HCT116 (cell line): ENCODE data around the gene ENPP3. TPM values are rescaled to one million over a fixed set of nuclear protein-coding genes. Genes with fewer than 3 reads are reported as not detected.

Experiments used
- ATAC-seq: fragments of 200-7000 bp; cut with Tn5 transposase; 2 replicates; pipeline ENCODE4 v1.9.1; 2020; ENCODE audit warnings: mild to moderate bottlenecking, moderate library complexity
- BruUV-seq: library from RNA; stranded (reverse); fragments of 400-500 nt; replicated peaks from 2 replicates; lab custom pipeline; 2021; lab: Mats Ljungman, UMichigan
- CTCF ChIA-PET: fragments of 300-600 bp; sonication (Branson Sonifier 250); formaldehyde crosslinking; loops from one replicate; lab custom pipeline; 2021; ENCODE audit warnings: antibody characterized with exemption; lab: Charles Lee
- POLR2A ChIA-PET: fragments of 300-600, 350-600 bp; sonication (Branson Sonifier 250); formaldehyde crosslinking; loops from one replicate; lab custom pipeline; 2021; ENCODE audit warnings: antibody characterized with exemption; lab: Charles Lee
- RAD21 ChIA-PET, 2 experiments: fragments of 300-600 bp; sonication (Branson Sonifier 250); formaldehyde crosslinking; loops; one replicate each; lab custom pipeline; 2023; ENCODE audit warnings: low total read pairs in 2 of 2; ENCODE audit not compliant: uncharacterized antibody in 2 of 2, unreplicated experiment in 2 of 2, low non-redundant PET in 1 of 2; lab: Charles Lee
- DNase-seq: peaks from one replicate; pipeline ENCODE4 v3.0.0-alpha.2; 2010; ENCODE audit warnings: low read depth, low spot score
- H2AFZ ChIP-seq: fragments of 200-600 bp; shearing (Covaris generic), sonication (generic); 2 replicates; pipeline ENCODE4 v1.6.1; 2017; ENCODE audit warnings: low read depth, mixed run types, mixed read lengths, antibody characterized with exemption, low read length; ENCODE audit not compliant: poor library complexity, severe bottlenecking
- H3K27ac ChIP-seq: 2 replicates; pipeline ENCODE4 v1.5.1; 2012; ENCODE audit warnings: low read depth, low read length
- H3K27me3 ChIP-seq: fragments of 200-600 bp; sonication (generic); 2 replicates; pipeline ENCODE4 v1.6.1; 2016; ENCODE audit warnings: mixed run types, low read length, mixed read lengths; ENCODE audit not compliant: insufficient read depth
- H3K36me3 ChIP-seq, 2 experiments: fragments of 200-500 bp in 1 of 2; fragments of 200-600 bp in 1 of 2; sonication (Bioruptor generic) in 1 of 2; sonication (generic) in 1 of 2; 2 replicates each; pipeline versions ENCODE4 v1.5.1 to v1.6.1; 2014 to 2016; ENCODE audit warnings: low read length in 2 of 2, inconsistent platforms in 1 of 2, mixed read lengths in 1 of 2, mixed run types in 1 of 2; ENCODE audit not compliant: insufficient read depth in 2 of 2, control insufficient read depth in 1 of 2
- H3K4me1 ChIP-seq, 2 experiments: fragments of 200-600 bp in 1 of 2; sonication (generic) in 1 of 2; 2 replicates each; pipeline versions ENCODE4 v1.5.1 to v1.6.1; 2012 to 2017; ENCODE audit warnings: low read length in 2 of 2, inconsistent platforms in 1 of 2, mild to moderate bottlenecking in 1 of 2, mixed read lengths in 1 of 2, mixed run types in 1 of 2, moderate library complexity in 1 of 2; ENCODE audit not compliant: insufficient read depth in 2 of 2, control insufficient read depth in 1 of 2
- H3K4me2 ChIP-seq: fragments of 200-600 bp; sonication (generic); 2 replicates; pipeline ENCODE4 v1.6.1; 2017; ENCODE audit warnings: mixed run types, low read length, mixed read lengths
- H3K4me3 ChIP-seq, 2 experiments: fragments of 200-600 bp in 1 of 2; sonication (generic) in 1 of 2; replicated peaks in 1 of 2; 2 replicates each; pipeline ENCODE4 v1.5.1; 2011 to 2016; ENCODE audit warnings: low read length in 2 of 2, control low read depth in 1 of 2, low read depth in 1 of 2, mild to moderate bottlenecking in 1 of 2, mixed read lengths in 1 of 2, mixed run types in 1 of 2
- H3K79me2 ChIP-seq: fragments of 200-600 bp; sonication (generic); 2 replicates; pipeline ENCODE4 v1.6.1; 2017; ENCODE audit warnings: mild to moderate bottlenecking, mixed run types, low read length, moderate library complexity, mixed read lengths; ENCODE audit not compliant: insufficient read depth
- H3K9ac ChIP-seq: fragments of 200-600 bp; sonication (generic); 2 replicates; pipeline ENCODE4 v1.6.1; 2016; ENCODE audit warnings: low read length, mixed read lengths
- H3K9me2 ChIP-seq: fragments of 200-600 bp; sonication (generic), shearing (Covaris generic); 2 replicates; pipeline ENCODE4 v1.6.1; 2017; ENCODE audit warnings: mixed run types, mild to moderate bottlenecking, moderate library complexity; ENCODE audit not compliant: insufficient read depth
- H3K9me3 ChIP-seq, 2 experiments: fragments of 200-500 bp in 1 of 2; fragments of 200-600 bp in 1 of 2; sonication (Bioruptor generic) in 1 of 2; sonication (generic) in 1 of 2; 2 replicates each; pipeline ENCODE4 v1.6.1; 2014 to 2017; ENCODE audit warnings: low read length in 2 of 2, mixed read lengths in 2 of 2, inconsistent platforms in 1 of 2, low read depth in 1 of 2, mild to moderate bottlenecking in 1 of 2, mixed run types in 1 of 2, moderate library complexity in 1 of 2; ENCODE audit not compliant: control insufficient read depth in 1 of 2, insufficient read depth in 1 of 2
- H4K20me1 ChIP-seq: fragments of 200-600 bp; sonication (generic), shearing (Covaris generic); 2 replicates; pipeline ENCODE4 v1.6.1; 2017; ENCODE audit warnings: mixed run types, mild to moderate bottlenecking, moderate library complexity; ENCODE audit not compliant: insufficient read depth
- CBX3 ChIP-seq: IDR thresholded peaks from 2 replicates; pipeline ENCODE4 v1.6.1; 2012; ENCODE audit warnings: low read depth
- CEBPB ChIP-seq: IDR thresholded peaks from 2 replicates; pipeline ENCODE4 v1.6.1; 2012; ENCODE audit warnings: low read depth
- EGR1 ChIP-seq: IDR thresholded peaks from 2 replicates; pipeline ENCODE4 v1.6.1; 2012; ENCODE audit warnings: low read depth
- ELF1 ChIP-seq: IDR thresholded peaks from 2 replicates; pipeline ENCODE4 v1.6.1; 2012; ENCODE audit warnings: low read depth, borderline replicate concordance
- EZH2 ChIP-seq: fragments of 200-600 bp; sonication (generic); IDR thresholded peaks from 2 replicates; pipeline ENCODE4 v1.6.1; 2017; ENCODE audit warnings: antibody characterized with exemption, mixed run types
- EZH2phosphoT487 ChIP-seq: fragments of 200-600 bp; IDR thresholded peaks from 2 replicates; pipeline ENCODE4 v1.6.1; 2018; ENCODE audit warnings: antibody characterized with exemption, borderline replicate concordance
- FOSL1 ChIP-seq: IDR thresholded peaks from 2 replicates; pipeline ENCODE4 v1.6.1; 2012; ENCODE audit warnings: low read depth
- JUND ChIP-seq: IDR thresholded peaks from 2 replicates; pipeline ENCODE4 v1.6.1; 2012
- POLR2A ChIP-seq: IDR thresholded peaks from 2 replicates; pipeline ENCODE4 v1.7.0; 2011; ENCODE audit warnings: borderline replicate concordance; ENCODE audit not compliant: insufficient read depth, insufficient read length; ENCODE audit errors: extremely low read depth
- POLR2AphosphoS5 ChIP-seq: IDR thresholded peaks from 2 replicates; pipeline ENCODE4 v1.6.1; 2011; ENCODE audit warnings: mild to moderate bottlenecking, low read depth, low read length, moderate library complexity
- RAD21 ChIP-seq: IDR thresholded peaks from 2 replicates; pipeline ENCODE4 v1.6.1; 2012; ENCODE audit warnings: low read depth, mild to moderate bottlenecking
- SP1 ChIP-seq: IDR thresholded peaks from 2 replicates; pipeline ENCODE4 v1.6.1; 2012; ENCODE audit warnings: low read depth
- SRF ChIP-seq: IDR thresholded peaks from 2 replicates; pipeline ENCODE4 v1.6.1; 2012; ENCODE audit warnings: low read depth
- YY1 ChIP-seq: IDR thresholded peaks from 2 replicates; pipeline ENCODE4 v1.6.1; 2011; ENCODE audit warnings: low read length, low read depth, moderate library complexity, mild to moderate bottlenecking; ENCODE audit not compliant: insufficient replicate concordance; ENCODE audit errors: extremely low read depth
- ZFX ChIP-seq: fragments of 450-650 bp; IDR thresholded peaks from 2 replicates; pipeline ENCODE4 v1.6.1; 2017
- intact Hi-C: fragments of 100-400 bp; cut with micrococcal nuclease; formaldehyde crosslinking; loops from 2 replicates; pipeline ENCODE4 v1.10.0; 2022
- total RNA-seq: library from RNA; stranded (reverse); gene quantifications from one replicate; pipeline ENCODE4 v1.2.1, GENCODE V29; 2021; ENCODE audit not compliant: unreplicated experiment
- TF ChIP-seq, protein P1 (sequence below): IDR thresholded peaks from 2 replicates; pipeline ENCODE4 v1.6.1; 2012
- TF ChIP-seq, protein P2 (sequence below): IDR thresholded peaks from 2 replicates; pipeline ENCODE4 v1.6.1; 2011; ENCODE audit warnings: mild to moderate bottlenecking, low read length, moderate library complexity; ENCODE audit not compliant: insufficient replicate concordance; ENCODE audit errors: extremely low read depth
- TF ChIP-seq, protein P3 (sequence below): IDR thresholded peaks from 2 replicates; pipeline ENCODE4 v1.6.1; 2012; ENCODE audit warnings: low read depth
- TF ChIP-seq, protein P4 (sequence below), 3 experiments: fragments of 200-600 bp in 1 of 3; sonication (generic) in 1 of 3; IDR thresholded peaks in 2 of 3; conservative IDR thresholded peaks in 1 of 3; 2 replicates each; pipeline ENCODE4 v1.5.1; 2012 to 2017; ENCODE audit warnings: low read depth in 2 of 3, low read length in 2 of 3, antibody characterized with exemption in 1 of 3, borderline replicate concordance in 1 of 3, control low read depth in 1 of 3, mild to moderate bottlenecking in 1 of 3, mixed read lengths in 1 of 3, mixed run types in 1 of 3, moderate library complexity in 1 of 3; ENCODE audit not compliant: insufficient read depth in 1 of 3
- TF ChIP-seq, protein P5 (sequence below): IDR thresholded peaks from 2 replicates; pipeline ENCODE4 v1.6.1; 2012

ENPP3 gene
- total RNA-seq, 1 experiment from 2014 or later = 0.15 TPM

DNA sequence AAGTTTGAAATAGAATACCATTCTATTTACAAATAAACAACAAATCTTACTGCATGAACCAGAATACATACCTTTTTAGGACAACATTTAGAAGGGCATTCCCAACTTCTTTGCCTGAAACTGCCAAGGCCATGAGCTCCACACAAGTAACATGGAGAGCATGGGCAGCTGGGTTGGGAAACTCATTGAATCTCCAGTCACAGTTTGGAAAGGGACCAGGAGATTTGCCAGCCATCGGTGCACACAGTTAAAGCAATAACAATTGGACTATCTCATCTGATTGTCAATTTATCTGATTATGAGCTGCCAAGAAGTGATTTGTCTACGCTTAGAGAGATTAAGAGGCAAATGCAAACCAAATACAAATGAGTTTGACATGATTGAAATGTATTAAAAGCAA lies 44.2 kb upstream of the ENPP3 start:
- intact Hi-C loops = no loop called here
- no peak for ATAC-seq
- Histone ChIP-seq H4K20me1 (no peaks in the 10 kb centered on the region), H3K27ac (no peak overlapping the region), H3K4me3 (no peak overlapping the region), H3K9me3 (no peaks in the 10 kb centered on the region), H3K4me1 (no peaks in the 10 kb centered on the region), H3K9me2 (no peaks in the 10 kb centered on the region), H3K79me2 (no peaks in the 10 kb centered on the region), H3K27me3 (no peaks in the 10 kb centered on the region), H2AFZ (no peak overlapping the region), H3K36me3 (peaks cover 10 to 23% of the 10 kb centered on the region in 2 experiments; a peak in 3 of 4 replicates), H3K9ac (no peak overlapping the region), H3K4me2 (no peak overlapping the region)
- POLR2A ChIA-PET = no interaction called here
- TF ChIP-seq, protein P1, sequence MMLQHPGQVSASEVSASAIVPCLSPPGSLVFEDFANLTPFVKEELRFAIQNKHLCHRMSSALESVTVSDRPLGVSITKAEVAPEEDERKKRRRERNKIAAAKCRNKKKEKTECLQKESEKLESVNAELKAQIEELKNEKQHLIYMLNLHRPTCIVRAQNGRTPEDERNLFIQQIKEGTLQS = no peak
- TF ChIP-seq, protein P2, sequence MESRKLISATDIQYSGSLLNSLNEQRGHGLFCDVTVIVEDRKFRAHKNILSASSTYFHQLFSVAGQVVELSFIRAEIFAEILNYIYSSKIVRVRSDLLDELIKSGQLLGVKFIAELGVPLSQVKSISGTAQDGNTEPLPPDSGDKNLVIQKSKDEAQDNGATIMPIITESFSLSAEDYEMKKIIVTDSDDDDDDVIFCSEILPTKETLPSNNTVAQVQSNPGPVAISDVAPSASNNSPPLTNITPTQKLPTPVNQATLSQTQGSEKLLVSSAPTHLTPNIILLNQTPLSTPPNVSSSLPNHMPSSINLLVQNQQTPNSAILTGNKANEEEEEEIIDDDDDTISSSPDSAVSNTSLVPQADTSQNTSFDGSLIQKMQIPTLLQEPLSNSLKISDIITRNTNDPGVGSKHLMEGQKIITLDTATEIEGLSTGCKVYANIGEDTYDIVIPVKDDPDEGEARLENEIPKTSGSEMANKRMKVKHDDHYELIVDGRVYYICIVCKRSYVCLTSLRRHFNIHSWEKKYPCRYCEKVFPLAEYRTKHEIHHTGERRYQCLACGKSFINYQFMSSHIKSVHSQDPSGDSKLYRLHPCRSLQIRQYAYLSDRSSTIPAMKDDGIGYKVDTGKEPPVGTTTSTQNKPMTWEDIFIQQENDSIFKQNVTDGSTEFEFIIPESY = no peak
- no peak for TF ChIP-seq SP1
- no peak for TF ChIP-seq SRF
- no peak for TF ChIP-seq JUND
- TF ChIP-seq, protein P3, sequence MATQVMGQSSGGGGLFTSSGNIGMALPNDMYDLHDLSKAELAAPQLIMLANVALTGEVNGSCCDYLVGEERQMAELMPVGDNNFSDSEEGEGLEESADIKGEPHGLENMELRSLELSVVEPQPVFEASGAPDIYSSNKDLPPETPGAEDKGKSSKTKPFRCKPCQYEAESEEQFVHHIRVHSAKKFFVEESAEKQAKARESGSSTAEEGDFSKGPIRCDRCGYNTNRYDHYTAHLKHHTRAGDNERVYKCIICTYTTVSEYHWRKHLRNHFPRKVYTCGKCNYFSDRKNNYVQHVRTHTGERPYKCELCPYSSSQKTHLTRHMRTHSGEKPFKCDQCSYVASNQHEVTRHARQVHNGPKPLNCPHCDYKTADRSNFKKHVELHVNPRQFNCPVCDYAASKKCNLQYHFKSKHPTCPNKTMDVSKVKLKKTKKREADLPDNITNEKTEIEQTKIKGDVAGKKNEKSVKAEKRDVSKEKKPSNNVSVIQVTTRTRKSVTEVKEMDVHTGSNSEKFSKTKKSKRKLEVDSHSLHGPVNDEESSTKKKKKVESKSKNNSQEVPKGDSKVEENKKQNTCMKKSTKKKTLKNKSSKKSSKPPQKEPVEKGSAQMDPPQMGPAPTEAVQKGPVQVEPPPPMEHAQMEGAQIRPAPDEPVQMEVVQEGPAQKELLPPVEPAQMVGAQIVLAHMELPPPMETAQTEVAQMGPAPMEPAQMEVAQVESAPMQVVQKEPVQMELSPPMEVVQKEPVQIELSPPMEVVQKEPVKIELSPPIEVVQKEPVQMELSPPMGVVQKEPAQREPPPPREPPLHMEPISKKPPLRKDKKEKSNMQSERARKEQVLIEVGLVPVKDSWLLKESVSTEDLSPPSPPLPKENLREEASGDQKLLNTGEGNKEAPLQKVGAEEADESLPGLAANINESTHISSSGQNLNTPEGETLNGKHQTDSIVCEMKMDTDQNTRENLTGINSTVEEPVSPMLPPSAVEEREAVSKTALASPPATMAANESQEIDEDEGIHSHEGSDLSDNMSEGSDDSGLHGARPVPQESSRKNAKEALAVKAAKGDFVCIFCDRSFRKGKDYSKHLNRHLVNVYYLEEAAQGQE = no peak
- no peak for TF ChIP-seq CEBPB
- TF ChIP-seq, protein P4, sequence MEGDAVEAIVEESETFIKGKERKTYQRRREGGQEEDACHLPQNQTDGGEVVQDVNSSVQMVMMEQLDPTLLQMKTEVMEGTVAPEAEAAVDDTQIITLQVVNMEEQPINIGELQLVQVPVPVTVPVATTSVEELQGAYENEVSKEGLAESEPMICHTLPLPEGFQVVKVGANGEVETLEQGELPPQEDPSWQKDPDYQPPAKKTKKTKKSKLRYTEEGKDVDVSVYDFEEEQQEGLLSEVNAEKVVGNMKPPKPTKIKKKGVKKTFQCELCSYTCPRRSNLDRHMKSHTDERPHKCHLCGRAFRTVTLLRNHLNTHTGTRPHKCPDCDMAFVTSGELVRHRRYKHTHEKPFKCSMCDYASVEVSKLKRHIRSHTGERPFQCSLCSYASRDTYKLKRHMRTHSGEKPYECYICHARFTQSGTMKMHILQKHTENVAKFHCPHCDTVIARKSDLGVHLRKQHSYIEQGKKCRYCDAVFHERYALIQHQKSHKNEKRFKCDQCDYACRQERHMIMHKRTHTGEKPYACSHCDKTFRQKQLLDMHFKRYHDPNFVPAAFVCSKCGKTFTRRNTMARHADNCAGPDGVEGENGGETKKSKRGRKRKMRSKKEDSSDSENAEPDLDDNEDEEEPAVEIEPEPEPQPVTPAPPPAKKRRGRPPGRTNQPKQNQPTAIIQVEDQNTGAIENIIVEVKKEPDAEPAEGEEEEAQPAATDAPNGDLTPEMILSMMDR (IDR thresholded peaks at IDR 0.05 in 2 of 3, conservative IDR thresholded peaks at IDR 0.05 in 1 of 3; ENCODE audit: borderline replicate concordance in 1 of 3, insufficient read depth in 1 of 3, low read depth in 2 of 3, low read length in 2 of 3) = no peak
- no peak for TF ChIP-seq POLR2AphosphoS5
- no peak for TF ChIP-seq EZH2
- TF ChIP-seq EGR1 = no peak
- TF ChIP-seq FOSL1 = no peak
- TF ChIP-seq YY1 = no peak
- no peak for TF ChIP-seq ELF1
- TF ChIP-seq CBX3 = no peak
- no peak for TF ChIP-seq EZH2phosphoT487
- TF ChIP-seq ZFX = no peak
- no peak for TF ChIP-seq POLR2A
- TF ChIP-seq RAD21 = no peak
- TF ChIP-seq, protein P5, sequence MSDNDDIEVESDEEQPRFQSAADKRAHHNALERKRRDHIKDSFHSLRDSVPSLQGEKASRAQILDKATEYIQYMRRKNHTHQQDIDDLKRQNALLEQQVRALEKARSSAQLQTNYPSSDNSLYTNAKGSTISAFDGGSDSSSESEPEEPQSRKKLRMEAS = no peak
- RAD21 ChIA-PET = no interaction called here
- CTCF ChIA-PET = no interaction called here
- DNase-seq = no peak
- no TSS peak for BruUV-seq
